Loucy (cell line): ENCODE measurements around the gene ARRB1.

Experiments
- EZH2phosphoT487 ChIP-seq: fragments of 200-600 bp; IDR thresholded peaks from 2 replicates; pipeline ENCODE4 v1.6.1; 2018; ENCODE audit warnings: antibody characterized with exemption, mild to moderate bottlenecking, moderate library complexity, borderline replicate concordance
- TF ChIP-seq, protein P1 (sequence below): fragments of 200-600 bp; sonication (generic); conservative IDR thresholded peaks from 2 replicates; pipeline ENCODE4 v1.5.1; 2014; ENCODE audit warnings: mild to moderate bottlenecking, antibody characterized with exemption, low read length

DNA sequence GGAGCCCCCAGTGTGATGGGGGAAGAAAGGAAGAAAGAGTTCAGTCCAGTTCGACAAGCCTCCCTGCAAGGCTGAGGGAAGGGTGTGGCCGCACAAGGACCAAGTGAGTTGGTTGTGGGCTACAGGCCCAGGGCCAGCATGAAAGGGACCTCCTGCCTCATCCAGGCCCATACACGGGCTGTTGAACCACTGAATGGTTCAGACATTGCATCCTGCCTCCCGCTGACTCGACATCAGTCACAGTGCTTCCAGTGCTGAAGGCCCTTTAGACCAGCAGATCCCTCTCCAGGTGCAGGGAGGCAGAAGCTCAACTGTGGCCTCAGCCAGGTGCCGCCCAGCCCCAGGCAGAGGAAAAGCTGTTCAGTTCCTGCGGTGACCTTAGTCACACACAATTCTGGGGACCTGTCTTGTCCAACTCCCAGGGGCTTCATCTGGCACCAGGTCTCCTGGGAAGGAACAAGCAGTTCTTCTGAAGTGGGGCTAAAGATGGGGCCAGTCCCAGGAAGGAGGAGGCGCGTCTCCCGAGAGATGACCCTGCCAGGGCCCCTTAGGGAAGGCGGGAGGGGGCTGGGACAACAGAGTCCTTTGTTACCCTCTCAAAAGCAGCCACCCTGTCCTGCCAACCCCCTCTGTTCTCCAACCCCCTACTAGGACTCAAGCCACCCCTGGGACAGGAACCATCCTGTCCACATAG lies 6.6 kb downstream of the ARRB1 start:
- TF ChIP-seq, protein P1, sequence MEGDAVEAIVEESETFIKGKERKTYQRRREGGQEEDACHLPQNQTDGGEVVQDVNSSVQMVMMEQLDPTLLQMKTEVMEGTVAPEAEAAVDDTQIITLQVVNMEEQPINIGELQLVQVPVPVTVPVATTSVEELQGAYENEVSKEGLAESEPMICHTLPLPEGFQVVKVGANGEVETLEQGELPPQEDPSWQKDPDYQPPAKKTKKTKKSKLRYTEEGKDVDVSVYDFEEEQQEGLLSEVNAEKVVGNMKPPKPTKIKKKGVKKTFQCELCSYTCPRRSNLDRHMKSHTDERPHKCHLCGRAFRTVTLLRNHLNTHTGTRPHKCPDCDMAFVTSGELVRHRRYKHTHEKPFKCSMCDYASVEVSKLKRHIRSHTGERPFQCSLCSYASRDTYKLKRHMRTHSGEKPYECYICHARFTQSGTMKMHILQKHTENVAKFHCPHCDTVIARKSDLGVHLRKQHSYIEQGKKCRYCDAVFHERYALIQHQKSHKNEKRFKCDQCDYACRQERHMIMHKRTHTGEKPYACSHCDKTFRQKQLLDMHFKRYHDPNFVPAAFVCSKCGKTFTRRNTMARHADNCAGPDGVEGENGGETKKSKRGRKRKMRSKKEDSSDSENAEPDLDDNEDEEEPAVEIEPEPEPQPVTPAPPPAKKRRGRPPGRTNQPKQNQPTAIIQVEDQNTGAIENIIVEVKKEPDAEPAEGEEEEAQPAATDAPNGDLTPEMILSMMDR = no peak
- TF ChIP-seq EZH2phosphoT487 = no peak
